GM15510 (cell line): Measurements from ENCODE around the gene ACSS1.
A peak's percentile ranks its signal among the peaks of the same experiment; 100 is the strongest.

ENCODE experiments used
- POLR2A ChIP-seq: IDR thresholded peaks from 3 replicates; pipeline ENCODE4 v1.6.1; 2011; ENCODE audit warnings: borderline replicate concordance; ENCODE audit not compliant: insufficient read length; ENCODE audit errors: extremely low read depth

ACSS1 gene

DNA sequence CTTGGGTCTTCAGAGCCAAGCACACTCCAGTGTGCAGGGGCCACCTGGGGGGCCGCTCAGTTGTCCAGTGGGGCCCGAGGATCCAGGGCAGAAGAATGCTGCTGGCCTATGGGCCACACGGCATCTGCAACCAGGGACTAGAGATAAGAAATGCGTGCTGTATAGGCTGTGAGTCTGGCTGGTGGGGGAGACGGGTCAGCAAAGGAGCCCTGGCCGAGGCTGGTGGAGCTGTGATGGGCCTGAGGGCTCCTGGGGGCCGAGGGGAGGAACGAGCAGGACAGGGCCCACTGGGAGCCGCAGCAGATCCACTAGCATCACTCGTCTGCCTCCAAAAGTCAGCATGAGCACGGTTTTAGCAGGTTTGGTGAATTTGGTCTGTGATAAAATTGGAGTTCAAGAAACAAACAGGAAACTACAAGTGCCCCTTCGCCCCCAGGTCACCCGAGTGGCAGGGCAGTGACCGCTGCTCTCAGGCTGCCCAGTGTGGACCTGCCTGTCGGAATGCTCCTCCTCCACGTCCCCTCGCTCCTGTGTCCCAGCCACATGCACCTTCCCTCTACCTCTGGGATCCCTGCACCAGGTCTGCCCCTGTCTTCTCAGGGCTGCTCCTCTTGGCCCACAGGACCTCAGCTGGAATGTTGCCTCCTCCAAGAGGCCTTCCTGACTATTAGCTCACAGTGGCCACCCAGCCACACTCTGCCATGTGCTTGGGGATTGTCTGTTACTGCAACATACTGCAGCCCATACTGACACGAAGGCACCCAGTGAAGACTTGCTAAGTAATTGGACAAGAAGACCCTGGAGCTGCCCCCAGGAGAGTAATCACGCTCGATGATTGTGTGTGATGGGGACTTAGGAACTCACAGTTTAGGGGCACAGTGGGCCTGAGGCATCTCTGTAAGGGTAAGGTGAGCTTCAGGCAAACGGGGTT lies 10.9 kb downstream of the ACSS1 start:
- TF ChIP-seq POLR2A: no peak

DNA sequence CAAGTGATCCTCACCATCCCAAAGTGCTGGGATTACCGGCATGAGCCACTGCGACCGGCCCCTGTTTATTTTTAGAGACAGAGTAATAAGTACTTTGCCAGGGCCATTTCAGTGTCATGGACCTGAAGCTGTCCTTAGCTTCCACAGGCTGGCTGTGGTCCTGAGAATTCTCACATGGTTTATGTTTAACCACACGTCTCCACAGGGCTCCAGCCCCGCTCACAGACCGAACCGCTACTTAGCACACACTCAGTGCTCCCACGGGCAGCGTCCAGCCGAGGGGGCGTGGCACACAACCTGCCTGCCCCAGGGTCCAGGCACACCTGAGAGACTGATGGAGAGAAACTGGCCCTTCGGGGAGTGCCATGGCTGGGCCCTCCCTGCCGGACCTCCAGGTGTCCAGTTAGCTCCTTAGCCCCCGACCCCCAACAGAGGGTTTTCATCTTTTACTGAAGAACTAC lies 11.7 kb downstream of the ACSS1 start:
- no peak for TF ChIP-seq POLR2A

- no peak for TF ChIP-seq POLR2A
These were observed 12.6 kb downstream of the ACSS1 start for GRCh38 chr20:25045343-25045712.

- no peak for TF ChIP-seq POLR2A
These were observed 13.1 kb downstream of the ACSS1 start for GRCh38 chr20:25044660-25045342.

DNA sequence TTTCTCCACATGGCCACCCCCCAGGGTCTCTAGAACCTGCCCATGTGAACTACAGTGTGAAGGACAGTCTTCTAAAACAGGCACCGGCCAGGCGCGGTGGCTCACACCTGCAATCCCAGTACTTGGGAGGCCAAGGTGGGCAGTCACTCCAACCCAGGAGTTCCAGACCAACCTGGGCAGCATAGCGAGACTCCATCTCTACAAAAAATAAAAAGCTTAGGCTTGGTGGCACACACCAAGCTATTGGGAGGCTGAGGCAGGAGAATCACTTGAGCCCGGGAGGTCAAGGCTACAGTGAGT lies 13.7 kb downstream of the ACSS1 start:
- TF ChIP-seq POLR2A: no peak

GRCh38 chr20:25043499-25044260 lies 14.3 kb downstream of the ACSS1 start:
- no peak for TF ChIP-seq POLR2A

DNA sequence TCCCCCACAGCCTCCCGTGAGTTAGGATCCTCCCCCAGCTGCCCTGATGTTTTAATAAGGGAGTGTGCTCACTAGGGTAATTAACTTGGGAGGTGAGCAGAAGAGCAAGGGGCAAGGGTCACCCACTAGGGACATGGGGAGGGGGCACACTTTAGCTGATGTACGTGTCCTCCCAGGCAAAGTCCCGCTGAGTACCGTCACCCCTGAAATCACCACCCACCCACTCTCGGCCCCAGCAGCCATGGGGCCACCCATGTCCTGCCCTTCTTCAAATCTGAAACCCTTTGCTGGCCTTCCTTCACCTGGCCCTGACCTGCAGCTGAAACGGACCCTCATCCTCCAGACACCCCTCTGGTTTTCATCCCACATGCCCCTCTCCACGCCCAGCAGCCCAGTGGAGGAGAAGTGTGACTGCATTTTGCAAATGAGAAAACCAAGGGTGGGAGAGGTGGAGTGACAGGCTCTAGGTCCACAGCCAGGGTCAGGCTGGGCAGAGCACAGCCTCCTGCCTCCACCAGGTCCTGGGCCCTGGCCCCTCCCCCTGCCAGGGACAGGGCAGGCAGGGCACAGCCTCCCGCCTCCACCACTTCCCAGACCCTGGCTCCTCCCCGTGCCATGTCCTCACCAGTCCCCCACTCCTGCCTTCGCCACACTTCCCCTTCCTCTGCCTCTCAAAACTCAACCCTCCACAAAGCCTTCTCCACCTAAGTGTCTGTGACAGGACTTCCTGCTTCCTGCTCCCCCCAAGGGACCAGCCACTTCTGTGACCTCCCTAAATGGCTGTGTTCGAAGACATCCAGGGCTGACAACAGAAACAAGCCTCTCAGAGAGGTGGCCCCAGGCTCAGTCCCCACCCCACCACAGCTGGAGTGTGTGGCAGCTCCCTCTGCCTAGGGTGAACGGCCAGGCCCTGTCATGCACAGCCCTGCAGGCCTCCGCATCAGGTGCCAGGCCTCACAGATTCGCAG lies 15.1 kb downstream of the ACSS1 start:
- TF ChIP-seq POLR2A: peak; percentile 23

DNA sequence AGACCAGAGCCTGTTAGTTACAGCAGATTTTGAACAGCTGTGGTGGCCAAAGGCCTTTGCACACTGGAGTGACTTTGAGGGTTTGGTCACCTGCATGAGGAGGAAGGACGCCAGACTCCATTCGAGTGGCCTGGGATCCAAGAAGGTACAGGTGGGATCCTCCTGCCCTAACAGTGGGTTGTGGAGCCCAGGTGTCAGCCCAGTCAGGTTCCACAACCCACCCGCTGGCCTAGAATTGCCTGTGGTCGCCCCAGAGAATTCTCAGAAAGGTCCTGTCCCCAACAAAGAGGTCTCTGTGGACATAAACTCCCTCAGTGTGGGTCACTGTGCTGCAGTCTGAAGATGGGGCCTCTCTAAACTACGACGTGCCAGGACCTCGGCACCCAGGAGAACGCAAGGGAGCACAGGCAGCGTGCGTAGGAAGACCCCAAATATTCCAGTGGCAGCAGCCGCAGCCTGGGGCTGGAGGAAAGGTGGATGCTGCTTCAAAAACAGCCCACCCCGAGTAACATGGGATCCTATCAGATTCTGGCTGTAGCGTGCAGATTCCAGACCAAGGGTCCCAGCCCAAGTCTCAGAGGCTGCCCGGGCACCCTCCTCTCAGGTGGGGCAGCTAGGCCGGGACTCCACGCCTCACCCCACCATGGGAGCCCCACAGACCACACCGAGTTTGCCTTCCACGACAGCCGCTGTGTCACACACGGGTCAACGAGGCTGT lies 16.0 kb downstream of the ACSS1 start:
- TF ChIP-seq POLR2A: no peak

GRCh38 chr20:25040438-25040831 lies 17.5 kb downstream of the ACSS1 start:
- TF ChIP-seq POLR2A: no peak

DNA sequence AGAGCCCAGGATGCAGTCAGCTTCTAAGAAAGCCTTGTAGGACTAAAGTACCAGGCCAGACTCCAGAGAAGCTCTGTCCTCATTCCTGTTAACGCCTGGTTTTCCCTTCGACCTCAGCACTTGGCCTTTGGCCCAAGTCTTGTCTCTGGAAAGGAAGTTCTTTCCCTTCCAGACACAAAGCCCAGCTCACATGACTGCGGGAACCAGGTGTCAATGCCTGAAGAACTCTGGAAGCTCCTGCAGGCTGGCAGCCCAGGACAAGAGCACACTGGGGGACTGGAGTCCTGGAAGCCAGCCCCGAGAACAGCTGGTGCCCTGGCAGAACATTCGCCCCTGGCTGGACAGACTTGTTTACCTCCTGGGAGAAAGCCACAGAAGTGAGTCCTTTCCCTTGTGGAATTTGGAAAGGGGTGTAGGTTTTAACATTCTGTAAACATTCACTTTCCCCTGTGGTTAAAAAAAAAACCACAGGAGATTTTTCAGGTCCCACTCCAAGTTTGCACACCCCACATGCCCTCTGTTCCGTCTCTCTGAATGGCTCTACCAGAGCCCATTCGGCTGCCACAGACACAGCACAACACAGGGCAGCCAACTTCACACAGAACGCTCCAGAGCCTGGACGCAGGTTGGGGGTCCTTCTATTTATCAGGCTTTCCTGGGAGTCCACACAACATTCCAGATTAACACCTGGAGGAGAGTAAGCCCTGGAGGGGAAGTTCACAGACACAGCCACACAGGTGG lies 18.1 kb downstream of the ACSS1 start:
- no peak for TF ChIP-seq POLR2A

DNA sequence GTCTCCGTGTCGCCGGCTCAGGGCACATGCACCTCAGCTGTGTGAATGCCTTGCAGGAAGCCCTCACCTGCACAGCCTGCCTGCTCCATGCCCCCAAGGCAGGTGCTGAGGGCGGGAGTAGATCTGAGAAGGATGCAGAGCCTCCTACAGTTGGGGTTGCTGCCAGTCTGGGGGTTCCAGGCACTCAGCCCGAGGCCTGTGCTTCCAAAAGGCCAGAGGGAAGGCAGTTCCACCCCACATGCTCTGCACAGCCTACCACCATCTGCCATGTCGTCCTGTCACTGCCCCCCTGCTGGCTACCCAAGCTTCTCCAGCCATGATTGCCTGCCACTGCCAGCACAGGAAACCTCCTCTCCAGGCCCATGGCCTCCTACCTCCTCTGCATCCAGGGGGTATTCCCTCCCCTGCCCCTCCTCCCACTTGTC lies 19.3 kb downstream of the ACSS1 start:
- no peak for TF ChIP-seq POLR2A

- no peak for TF ChIP-seq POLR2A
These were observed 19.9 kb downstream of the ACSS1 start for GRCh38 chr20:25038103-25038410.
